NB4 (cell line): ENCODE data around the gene WDR35.

ENCODE experiments used
- POLR2A ChIP-seq: IDR thresholded peaks from 2 replicates; pipeline ENCODE4 v1.6.1; 2011; ENCODE audit warnings: mild to moderate bottlenecking; ENCODE audit not compliant: insufficient read length; ENCODE audit errors: extremely low read depth
- TF ChIP-seq, protein P1 (sequence below): IDR thresholded peaks from one replicate; pipeline ENCODE4 v1.5.1; 2012; ENCODE audit warnings: low read depth, low read length

DNA sequence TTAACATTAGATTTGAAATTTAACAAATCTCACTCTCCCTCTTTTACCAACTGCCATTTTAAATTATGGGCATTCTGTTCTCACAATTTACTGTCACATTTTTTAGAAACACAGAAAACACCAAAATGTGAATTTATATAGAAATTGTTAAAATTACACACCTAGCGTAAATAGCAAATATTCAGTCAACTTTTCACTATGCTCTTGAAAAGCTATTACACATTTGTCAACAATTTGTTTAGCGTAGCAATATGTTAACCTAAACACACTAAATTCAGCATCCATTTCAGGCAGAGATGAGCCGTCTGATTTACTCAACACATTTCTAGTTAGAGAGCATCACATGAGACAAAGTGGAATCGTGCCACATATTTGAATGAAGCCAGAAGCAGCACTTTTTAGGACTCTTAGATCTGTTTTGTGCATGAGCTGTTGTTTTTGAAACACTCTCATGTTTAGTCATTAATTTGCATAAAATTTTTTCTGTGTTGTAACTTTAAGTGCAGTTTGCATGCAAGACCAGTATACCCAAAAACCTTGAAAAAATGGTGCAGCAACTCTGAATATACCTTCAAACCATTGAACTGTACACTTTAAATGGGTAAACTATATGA, 96.3 kb downstream of the WDR35 start:
- no peak for TF ChIP-seq POLR2A
- TF ChIP-seq, protein P1, sequence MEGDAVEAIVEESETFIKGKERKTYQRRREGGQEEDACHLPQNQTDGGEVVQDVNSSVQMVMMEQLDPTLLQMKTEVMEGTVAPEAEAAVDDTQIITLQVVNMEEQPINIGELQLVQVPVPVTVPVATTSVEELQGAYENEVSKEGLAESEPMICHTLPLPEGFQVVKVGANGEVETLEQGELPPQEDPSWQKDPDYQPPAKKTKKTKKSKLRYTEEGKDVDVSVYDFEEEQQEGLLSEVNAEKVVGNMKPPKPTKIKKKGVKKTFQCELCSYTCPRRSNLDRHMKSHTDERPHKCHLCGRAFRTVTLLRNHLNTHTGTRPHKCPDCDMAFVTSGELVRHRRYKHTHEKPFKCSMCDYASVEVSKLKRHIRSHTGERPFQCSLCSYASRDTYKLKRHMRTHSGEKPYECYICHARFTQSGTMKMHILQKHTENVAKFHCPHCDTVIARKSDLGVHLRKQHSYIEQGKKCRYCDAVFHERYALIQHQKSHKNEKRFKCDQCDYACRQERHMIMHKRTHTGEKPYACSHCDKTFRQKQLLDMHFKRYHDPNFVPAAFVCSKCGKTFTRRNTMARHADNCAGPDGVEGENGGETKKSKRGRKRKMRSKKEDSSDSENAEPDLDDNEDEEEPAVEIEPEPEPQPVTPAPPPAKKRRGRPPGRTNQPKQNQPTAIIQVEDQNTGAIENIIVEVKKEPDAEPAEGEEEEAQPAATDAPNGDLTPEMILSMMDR, result no peak
